Measurements from ENCODE around the gene JUN.
A peak's percentile ranks its signal among the peaks of the same experiment; 100 is the strongest.

The JUN gene

GRCh38 chr1:58783993-58784757, at the start of gene JUN:
Gene JUN, minus strand, starts transcription at chr1:58784047. Its CDS starts 977 bp downstream, at chr1:58783070.
- peak; percentile 94 to 98 for DNase-seq (ENCODE audit: low read depth in 2 of 2)

DNA sequence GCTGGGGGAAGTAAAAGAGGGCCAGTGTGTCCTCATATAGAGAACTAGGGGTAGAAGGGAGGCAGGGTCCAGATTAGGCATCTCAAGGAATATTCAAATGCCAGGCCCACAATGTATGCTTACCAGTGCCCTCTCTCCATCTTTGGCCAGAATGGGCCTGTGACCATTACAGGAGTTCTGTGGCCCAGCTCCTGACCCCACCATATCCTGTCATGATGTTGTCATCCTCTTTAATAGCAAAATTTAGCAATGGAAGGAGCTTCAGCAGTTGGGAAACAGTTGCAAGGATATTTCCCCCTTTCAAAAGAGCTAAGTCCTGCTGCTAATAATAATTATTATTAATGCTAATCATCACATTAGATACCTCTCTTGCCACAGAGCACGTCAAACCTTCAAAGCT, 49.3 kb upstream of the JUN start:
- DNase-seq (ENCODE audit: low read depth in 2 of 2), result no peak

DNA sequence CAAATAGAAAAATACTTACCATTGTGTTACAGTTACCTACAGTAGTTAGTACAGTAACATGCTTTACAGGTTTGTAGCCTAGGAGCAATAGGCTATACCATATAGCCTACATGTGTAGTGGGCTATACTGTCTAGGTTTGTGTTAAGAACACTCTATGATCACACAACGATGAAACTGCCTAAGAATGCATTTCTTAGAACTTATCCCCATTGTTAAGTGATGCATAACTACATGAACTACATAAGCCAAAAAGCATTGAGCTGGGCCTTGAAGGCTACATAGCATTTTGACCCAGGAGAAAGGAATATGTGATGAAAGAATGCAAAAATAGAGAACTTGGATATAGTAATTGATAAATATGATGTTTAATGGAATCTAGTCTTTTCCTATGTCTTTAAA, 46.4 kb upstream of the JUN start:
- DNase-seq (ENCODE audit: low read depth in 2 of 2), result no peak

DNA sequence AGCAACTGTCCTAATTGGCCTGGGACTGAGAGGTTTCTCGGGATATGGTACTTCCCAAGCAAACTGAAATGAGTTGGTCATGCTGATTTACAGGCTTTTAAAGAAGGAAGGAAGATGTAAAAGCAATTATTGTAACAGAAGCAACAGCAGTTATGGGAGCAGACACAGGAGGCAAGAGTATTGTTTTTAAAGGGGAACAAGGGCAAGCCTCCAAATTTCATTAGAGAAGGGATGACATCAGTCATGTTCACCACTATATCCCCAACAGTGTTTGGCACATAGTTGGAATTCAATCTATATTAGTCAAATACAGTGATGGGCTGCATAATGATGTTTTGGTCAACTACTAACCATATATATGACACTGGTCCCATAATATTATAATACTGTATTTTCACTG, 46.0 kb upstream of the JUN start:
- DNase-seq (ENCODE audit: low read depth in 2 of 2), result no peak

DNA sequence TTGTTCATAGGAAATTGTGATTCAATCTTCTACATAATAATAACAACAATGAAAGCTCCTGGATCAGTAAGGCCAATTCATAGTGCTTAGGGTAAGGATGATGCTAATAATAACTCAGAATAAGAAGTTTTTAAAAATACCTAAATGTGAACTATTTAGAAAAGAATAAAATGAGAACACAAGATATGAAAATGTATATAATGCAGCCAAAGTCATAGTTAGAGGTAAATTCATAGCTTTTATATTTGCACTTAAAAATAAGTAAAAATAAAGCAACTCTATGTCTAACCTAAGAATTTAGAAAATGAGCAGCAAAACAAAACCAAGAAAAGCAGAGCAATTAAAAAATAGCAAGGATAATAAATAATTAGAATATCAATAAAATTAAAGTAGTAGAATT, 43.5 kb upstream of the JUN start:
- DNase-seq (ENCODE audit: low read depth in 2 of 2), result no peak

GRCh38 chr1:58824753-58825389, 41.0 kb upstream of the JUN start:
- DNase-seq (ENCODE audit: low read depth in 2 of 2), result no peak

DNA sequence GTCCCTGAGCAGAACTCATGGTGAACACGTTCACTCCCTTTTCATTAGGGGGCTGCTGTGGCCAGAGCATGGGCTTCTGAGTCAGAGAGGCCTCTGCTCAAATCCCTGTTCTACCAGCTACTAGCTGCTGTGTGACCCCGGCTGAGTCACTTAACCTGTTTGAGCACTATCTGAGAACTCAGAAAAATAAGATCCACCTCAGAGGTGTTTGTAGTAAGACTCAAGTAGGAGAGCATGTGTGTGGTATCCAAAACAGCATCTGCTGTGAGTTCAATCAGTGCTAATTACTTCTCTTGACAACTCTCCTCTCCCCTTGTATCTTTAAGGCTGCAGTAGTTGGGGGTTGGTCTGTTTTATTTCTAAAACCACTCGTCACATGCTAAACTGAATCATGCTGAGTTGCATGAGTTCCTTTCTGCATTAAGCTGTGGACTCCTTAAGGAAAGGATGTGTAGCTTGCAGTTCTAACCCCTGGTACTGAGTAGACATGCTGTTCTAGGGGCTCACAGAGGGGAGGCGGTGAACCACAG, 39.7 kb upstream of the JUN start:
- DNase-seq (ENCODE audit: low read depth in 2 of 2), result no peak

GRCh38 chr1:58821309-58821708, 37.5 kb upstream of the JUN start:
- no peak for DNase-seq (ENCODE audit: low read depth in 2 of 2)

DNA sequence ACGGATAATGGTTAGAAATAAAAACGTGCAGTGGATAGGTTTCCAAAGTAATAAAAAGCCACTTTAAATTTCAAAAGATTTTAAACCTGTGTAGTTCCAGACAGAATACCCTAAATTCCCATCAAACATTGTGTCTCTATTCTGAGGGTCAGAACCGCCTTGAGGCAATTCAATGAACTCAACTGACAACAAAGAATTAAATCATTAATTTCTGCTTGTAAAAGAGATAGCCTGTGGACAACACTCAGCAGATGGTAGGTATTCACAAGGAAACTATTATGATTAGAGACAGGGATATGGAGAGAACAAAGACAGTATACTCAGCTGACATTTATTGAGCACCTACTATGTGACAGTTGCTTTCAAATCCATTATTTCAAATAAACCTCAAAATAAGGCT, 35.1 kb upstream of the JUN start:
- DNase-seq (ENCODE audit: low read depth in 2 of 2), result no peak

GRCh38 chr1:58818075-58818474, 34.2 kb upstream of the JUN start:
- no peak for DNase-seq (ENCODE audit: low read depth in 2 of 2)

DNA sequence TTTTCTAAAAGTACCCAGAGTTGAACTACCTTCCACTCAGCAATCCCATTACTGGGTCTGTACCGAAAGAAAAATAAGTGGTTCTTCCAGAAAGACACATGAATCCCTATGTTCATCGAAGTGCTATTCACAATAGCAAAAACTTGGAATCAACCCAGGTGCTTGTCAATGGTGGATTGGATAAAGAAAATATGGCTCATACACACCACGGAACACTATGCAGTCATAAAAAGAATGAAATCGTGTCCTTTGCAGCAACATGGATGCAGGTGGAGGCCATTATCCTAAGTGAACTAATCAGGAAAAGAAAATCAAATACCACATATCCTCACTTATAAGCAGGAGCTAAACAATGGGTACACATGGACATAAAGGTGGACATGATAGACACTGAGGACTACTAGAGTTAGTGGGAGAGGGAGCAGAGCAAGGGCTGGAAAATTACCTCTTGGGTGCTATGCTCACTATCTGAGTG, 32.9 kb upstream of the JUN start:
- no peak for DNase-seq (ENCODE audit: low read depth in 2 of 2)

- DNase-seq (ENCODE audit: low read depth in 2 of 2), result peak; percentile 51 to 58
Observed at GRCh38 chr1:58816072-58816746, 32.4 kb upstream of the JUN start.

- DNase-seq (ENCODE audit: low read depth in 2 of 2), result no peak
Observed at GRCh38 chr1:58815686-58816071, 31.8 kb upstream of the JUN start.

DNA sequence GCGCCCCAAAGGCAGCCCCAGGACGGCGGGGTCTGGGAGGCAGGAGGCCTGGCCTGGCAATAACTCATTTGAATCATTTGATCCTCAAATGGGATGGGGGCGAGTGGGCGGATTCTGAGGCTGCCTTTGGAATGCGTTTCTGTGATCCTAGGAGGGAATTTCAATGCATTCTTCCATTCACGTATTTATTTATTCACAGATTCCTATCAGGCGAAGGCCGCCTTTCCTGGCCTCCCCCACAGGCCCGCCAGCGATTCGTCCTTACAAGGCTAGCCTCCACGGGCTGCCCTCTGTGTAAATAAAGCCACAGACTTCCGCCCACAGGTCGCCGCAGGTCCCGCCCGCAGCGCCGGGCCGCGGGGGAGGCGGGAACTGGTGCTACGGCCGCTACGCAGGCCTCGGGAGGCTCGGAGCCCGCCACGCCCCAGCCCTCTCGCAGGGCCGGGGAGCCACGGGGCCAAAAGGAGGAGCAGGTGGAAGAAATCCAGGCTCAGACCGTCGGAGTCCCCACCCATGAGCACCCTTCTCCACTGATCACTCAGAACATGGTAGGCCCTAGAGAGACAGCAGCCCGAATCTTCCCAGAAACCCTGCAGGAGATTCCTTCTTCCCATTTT, 31.3 kb upstream of the JUN start:
- DNase-seq (ENCODE audit: low read depth in 2 of 2), result no peak

- no peak for DNase-seq (ENCODE audit: low read depth in 2 of 2)
Observed at GRCh38 chr1:58814251-58815068, 30.6 kb upstream of the JUN start.

GRCh38 chr1:58813801-58814200, 30.0 kb upstream of the JUN start:
- no peak for DNase-seq (ENCODE audit: low read depth in 2 of 2)

GRCh38 chr1:58813361-58813760, 29.5 kb upstream of the JUN start:
- DNase-seq (ENCODE audit: low read depth in 2 of 2), result no peak

DNA sequence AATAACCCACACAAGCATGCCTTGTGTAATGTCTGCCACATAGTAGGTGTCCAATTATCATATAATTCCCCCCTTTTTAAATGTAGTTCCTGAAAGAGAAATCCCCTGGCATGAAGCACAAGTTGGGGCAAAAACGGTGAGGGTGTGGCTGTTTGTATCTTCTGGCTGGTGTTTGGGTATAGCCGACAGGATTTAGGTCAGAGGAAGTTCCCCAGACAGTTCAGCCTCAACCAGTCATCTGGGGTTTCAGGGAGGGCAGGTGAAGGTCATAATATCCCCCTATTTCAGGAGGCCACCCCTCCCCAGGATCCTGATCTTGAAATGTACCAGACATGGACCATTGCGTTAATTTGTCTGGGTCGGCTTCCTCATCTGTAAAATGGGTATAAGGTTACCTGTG, 29.1 kb upstream of the JUN start:
- DNase-seq (ENCODE audit: low read depth in 2 of 2), result peak in 1 of 2 donors; percentile 26

- DNase-seq (ENCODE audit: low read depth in 2 of 2), result no peak
Observed at GRCh38 chr1:58812468-58812867, 28.6 kb upstream of the JUN start.

DNA sequence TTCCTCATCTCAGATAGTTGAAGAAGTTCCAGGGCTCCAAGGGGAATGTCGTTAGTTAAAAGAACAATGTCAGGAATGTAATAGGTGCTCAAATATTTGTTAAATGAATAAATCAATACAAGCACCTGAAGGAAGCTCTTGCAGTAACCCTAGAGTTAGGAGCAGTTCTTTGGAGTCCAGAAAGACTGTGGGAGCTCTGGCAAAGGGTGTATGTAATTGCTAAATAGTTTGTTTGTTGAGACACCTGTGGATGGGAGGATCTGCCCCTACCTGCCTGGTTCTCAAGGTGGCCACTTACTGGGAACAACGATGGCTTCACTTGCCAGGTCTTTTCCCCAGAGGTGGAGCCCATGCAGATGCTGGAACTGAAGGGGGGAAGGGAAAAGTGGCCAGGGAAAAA, 27.5 kb upstream of the JUN start:
- DNase-seq (ENCODE audit: low read depth in 2 of 2), result no peak

DNA sequence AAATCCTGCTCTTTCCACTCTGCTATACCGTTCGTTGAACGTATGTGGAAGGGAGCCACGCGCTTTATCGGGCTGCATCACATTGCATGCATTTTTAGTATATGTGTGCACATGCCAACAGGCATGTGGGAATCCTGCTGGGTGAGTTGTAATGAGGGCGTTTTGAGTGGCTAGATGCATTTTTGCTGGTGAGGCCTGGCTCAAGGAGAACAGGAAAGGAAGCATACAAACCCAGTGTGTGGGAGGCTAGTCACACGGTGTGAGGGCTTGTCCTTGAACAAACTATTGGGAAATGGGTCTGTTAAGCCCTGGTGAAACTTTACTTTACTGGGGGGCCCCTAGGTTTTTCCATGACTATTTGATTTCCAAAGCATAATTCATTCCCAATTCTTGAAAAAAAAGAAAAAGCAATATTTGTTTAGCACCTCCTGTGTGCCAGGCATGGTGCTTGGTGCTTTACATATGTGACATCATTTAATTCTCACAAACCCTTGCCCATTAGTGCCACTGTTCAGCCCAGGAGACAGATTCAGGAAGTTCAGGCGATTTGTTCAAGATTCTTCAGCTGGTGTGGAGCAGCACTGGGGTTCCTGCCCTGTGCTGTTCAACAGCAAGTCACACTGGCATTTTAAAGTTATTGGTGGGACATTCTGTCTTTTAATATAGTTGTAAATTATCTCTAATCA, 25.6 kb upstream of the JUN start:
- no peak for DNase-seq (ENCODE audit: low read depth in 2 of 2)

All from stimulated activated CD4-positive, alpha-beta T cell treated with anti-CD3 and anti-CD28 coated beads, Interleukin-1b, Interleukin-23, amount 100 ng/mL, for 1 hour (primary cell).